GM19035 (cell line): ENCODE measurements around the gene AGR3.

ENCODE experiments used
- ATAC-seq: cut with Tn5 transposase; IDR thresholded peaks from one replicate; pipeline ENCODE4 v1.9.1; 2021; ENCODE audit not compliant: unreplicated experiment

AGR3 gene

DNA sequence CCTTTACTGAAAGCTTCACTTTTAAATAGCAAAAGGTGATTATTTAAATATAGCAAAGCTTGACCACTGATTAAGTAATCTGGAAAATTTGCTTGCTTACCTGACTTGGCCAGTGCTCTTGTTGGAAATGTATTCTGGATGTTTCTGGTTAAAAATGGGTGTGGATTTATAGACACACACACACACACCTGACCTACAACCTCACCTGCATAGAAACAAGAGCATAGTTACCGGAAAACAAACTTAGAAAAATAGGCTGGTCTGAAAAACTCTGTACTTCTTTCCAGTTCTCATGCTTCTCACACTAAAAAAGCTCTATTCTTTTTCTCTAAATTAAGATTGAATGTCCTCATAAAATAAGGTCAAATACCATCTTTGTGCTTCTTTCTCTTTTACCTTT lies at the start of gene AGR3:
Gene AGR3 (minus strand): TSS at position 140 of the 400 bp plus-strand sequence. CDS start 3,365 bp downstream, outside the sequence.
- ATAC-seq, result no peak

DNA sequence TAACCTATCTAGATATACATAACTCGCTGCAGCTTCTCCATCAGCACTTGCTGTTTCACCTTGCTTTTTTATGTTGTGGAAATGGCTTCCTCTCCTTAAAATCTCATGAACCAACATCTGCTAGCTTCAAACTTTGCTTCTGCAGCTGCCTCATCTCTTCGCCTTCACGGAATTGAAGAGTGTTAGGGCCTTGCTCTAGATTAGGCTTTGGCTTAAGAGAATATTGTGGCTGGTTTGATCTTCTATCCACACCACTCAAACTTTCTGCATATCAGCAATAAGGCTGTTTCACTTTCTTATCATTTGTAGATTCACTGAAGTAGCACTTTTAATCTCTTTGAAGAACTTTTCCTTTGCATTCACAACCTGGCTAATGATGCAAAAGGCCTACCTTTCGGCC lies 49.2 kb upstream of the AGR3 start:
- ATAC-seq, result no peak

DNA sequence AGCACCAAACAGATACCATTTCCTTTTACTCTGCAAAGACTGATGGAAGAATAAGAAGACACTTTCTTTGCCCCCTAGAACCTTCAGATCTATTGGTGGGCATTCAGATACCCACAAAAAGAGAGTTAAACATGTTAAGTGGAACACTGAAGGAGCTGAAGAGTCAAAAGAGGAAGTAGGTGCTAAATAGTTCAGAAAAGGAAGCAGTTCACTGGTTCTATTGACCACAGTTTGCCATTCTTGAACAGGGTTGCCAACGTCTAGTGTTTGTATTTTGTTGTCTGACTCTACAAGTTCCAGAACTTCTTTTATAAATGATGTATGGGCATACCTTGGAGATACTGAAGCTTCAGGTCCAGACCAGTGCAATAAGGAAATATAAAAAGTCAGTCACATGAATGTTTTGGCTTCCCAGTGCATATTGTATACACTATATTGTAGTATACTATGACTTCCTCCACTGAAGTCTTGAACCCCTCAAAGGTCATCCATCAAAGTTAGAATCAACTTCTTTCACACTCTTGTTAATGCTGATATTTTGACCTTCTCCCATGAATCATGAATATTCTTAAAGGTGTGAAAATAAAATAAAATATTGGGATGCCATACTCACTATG lies 47.5 kb upstream of the AGR3 start:
- peak; percentile 87 for ATAC-seq

DNA sequence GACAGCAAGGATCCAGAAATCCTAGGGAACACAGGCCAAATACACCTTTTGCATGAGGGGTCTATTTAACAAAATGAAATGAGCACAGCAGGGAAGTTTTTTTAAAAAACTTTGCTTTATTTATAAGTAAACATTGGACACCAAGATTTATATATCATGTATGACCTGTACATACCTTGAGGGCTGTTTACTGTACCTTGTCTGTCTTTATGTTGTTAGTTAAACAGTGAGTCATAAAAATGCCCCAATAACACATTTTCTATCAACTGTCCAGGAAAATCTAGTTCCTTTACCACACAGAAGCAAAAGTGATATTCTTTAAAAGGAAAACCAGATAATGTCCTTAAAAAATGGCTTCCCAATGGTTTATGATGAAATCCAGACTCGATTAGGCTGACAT lies 45.1 kb upstream of the AGR3 start:
- no peak for ATAC-seq

DNA sequence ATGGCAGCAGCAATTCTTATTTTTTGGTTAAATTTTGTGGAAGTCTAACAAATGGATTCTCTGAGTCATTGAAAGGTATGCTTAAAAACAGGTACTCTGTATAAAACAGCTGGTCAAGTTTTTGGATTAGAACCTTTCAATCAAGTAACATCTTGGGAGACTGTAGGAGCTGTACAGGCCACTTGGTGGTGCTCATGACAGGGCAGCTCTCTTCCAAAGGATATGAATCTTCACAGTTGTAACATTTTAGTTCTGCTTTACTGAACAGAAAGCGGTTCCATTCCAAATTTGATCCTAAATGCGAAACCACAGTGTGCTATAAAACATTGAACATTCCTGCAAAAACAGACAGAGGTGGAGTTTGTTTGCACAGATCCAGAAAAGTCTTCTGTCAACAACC lies 44.5 kb upstream of the AGR3 start:
- ATAC-seq, result peak; percentile 52

DNA sequence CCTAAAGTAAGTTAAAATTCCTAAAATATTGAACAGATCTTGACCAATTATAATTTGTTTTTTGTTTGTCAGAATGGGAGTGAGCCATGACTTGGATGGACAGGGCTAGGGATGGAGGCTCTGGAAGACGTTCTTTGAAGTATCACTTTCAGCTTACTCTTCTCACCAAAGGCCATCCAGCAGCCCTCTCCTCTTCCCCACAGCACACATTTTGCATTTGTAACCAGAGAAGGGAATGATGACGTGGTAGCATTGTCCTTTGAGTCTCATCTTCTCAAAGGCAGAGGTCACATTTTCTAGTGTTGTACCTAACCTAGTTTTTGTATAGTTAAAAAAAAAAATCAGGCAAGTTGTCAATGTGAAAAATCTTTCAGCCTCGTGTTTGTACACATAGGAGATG lies 43.8 kb upstream of the AGR3 start:
- no peak for ATAC-seq

DNA sequence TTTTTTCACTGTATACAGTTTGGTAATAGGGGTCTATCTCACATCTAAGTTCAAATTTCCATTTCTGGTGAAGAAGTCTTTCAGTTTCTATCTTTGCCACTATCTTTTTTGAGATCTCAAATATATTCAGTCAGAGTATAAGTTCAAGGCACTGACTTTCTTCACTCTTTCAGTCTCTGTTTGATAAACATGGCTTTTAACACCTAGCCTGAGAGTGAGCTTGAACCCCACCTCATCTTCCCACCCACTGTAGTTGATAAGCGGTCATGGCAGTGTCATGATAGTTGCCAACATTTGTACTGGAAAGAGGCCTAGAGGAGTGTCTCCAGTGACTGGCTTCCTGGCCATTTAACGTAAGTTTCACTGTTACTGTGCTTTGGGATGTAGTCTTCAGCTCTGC lies 41.2 kb upstream of the AGR3 start:
- no peak for ATAC-seq

DNA sequence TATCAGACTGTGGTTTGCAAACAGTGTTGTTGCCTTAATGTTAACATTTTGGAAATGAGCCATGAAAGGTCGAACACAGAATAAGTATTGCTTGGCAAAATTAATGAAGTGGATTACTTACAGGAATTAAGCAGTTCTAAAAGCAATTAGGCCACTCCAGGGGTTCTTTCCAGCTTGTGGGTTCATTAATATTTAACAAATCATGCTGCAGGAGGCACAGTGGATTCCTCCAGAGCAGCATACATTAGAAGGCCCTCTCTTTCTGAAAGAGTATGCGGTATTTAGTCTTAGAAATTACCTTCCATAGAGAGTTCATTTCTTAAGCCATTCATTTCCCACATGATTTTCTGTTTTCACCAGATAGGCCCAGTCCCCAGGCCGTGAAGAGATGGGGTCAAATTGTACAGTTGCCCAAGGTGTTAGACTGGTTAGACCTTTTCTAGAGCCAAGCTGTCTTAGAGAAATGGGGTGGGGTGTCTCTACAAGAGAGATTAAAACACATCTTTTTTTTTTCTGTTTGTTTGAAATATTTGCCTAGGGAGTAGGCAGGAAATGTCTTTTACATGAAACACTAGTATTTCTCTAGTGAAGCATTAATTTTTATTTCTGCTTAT lies 40.0 kb upstream of the AGR3 start:
- ATAC-seq, result no peak

DNA sequence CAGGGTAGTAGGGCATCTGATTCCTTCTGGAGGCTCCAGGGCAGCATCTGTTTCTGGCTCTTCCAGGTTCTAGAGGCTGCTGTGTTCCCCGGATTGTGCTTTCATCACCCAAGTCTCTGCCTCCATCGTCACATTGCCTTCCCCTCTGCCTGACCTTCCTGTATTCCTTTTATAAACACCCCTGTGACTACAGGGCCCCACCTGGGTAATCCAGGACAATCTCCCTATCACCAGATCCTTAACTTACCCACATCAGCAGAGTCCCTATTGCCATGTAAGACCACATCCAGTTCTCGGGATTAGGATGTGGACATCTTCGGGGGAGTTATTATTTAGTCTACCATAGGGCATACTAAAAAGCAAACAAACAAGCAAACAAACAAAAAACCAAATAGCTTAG lies 39.4 kb upstream of the AGR3 start:
- ATAC-seq, result no peak

DNA sequence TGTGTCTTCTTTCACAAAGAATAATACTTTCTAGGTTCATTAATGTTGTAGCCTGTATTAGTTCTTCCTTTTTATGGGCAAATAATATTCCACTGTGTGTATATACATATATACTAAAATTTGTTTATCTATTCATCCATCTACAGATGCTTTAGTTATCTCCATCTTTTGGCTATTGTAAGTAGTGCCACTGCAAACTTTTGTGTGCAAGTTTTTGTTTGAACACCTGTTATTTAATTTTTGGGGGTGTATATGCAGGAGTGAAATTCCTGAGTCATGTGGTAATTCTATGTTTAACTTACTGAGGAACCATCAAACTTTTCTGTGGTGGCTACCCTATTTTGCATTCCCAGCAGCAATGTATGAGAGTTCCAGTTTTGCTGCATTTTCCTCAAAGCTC lies 37.7 kb upstream of the AGR3 start:
- ATAC-seq, result no peak

DNA sequence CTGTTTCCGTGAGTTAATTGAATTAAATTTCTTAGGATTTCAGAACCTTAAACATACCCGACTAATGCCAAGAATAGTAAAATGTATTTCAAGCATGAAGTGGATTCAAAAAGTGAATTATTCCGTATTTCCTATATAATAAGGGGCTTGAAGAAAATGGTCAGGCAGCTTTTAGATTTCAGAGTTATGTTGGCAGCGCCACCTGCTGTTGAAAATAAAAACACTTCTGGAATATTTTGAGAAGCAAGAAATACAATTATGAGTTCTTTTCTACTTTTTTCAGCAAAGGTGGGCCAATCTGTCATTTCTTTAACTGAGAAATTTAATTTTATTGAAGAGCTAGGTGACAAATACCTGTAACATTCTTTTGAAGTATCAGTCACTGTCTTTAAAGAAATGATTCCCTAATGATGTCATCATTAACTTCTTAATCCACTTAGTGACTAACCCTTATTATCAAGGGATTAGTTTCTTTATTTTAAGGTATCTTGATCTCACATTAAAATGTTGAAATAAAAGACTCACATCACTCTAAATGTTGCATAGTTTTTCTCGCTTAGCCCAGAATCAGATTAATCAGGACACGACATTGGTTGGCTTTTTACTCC lies 36.6 kb upstream of the AGR3 start:
- ATAC-seq, result no peak

DNA sequence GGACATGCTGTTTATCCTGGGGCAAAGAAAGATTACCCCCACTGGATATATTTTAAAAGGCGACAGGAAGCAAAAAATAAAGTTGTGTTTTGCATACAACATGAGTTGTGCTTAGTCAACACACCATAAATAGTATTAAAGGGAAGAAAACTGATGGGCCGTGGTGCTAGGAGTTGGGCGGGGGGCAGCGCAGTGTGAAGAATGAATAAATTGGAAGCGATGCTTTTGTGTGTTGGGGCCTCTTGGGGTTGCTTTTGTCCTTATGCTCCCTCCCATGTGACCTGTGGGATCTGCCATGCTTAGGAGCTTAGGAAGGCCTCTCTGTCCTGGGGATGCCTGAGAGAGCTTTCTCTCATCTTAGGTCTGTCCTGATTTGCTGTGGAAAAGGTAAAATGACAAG lies 35.0 kb upstream of the AGR3 start:
- no peak for ATAC-seq

DNA sequence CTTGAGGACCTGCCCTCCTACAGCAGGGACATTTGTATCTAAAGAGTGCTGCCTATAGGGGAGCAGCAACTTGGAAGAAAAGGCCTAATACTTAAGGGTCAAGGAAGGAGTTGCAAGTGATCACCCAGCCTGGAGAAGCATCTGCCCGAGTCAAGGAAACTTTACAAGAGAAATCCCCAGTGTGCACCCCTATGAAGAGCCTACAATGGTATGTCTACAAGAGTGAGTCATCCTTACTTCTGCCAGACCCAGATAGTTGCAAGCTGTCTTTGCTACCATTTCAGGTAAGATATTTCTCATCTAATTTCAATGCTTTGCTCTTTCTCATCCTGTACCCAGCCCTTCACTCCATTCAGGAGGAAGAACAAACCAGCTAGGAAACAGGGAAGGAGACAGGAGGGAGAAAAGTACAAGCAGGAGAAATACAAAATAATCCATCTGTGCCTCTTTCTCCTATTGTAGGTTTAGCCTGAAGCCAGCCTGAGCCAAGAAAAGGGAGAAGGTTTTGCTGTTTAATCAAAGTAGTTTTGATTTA lies 34.4 kb upstream of the AGR3 start:
- ATAC-seq, result no peak

DNA sequence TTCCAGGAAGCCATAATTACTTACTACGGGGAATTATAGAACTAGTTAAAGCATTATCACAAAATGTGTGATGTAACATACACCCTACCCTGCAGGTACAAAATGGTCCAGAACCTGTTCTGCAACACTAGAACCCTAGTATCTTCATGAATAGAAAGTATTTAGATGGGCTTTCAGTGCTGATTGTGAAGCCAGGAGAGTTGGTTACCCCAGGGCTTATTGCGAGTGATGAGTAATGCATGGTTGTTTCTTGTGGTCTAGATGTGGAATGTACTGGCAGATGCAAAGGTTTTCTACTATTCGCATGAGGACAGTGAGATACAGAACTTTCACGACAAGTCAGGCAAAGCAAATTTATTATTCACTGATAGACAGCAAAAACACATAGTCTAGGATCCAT lies 33.6 kb upstream of the AGR3 start:
- ATAC-seq, result no peak

DNA sequence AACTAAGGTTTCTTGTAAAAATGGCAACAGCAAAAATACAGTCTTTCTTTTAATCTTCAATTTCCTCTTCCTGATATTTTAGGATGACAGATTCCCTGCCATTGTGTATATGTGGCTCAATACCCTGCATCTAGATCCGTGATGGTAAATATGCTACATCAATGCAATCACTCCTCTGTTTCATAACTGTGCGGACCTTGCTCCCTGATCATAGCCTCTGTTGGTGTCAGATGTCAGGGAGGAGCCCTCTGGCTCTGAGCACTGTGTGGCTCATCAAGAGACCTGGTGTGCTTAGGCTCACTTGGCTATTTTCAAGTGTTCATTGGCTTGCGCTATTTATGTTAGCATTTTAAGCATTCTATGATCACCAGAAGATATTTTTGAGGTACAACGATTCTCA lies 33.0 kb upstream of the AGR3 start:
- ATAC-seq, result no peak

DNA sequence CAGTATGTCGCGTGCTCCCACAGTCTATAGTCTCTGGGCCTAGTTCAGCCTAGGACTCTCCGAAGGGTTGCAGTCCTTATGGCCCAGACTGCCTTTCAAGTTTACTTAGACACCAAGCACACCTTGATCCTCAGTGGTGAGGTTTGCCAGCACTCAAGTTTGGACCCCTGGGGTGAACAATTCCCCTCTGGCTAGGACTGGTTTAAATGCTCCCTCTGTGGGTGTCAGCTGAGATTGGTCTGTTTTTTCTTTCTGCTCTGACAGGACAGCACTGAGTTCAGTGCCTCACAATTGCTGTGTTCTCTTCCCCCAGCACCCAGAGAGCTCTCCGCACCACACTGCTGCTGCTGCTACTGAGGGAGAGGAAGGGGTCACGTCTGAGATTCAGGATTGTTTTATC lies 31.9 kb upstream of the AGR3 start:
- ATAC-seq, result no peak

DNA sequence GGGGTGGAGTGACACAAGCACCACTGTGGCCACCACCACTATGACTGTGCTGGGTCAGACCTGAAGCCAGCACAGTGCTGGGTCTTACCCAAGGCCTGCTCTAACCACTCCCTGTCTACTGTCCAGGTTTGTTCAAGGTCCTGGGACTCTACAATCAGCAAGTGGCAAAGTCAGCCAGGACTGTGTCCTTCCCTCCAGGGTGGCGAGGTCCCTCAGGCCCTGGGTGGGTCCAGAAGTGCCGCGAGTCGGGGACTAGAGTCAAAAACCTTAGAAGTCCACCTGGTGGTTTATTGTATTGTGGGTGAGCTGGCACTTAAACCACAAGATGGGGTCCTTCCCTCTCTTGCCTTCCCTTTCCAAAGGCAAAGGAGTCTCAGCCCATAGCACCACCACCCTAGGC lies 30.8 kb upstream of the AGR3 start:
- no peak for ATAC-seq

DNA sequence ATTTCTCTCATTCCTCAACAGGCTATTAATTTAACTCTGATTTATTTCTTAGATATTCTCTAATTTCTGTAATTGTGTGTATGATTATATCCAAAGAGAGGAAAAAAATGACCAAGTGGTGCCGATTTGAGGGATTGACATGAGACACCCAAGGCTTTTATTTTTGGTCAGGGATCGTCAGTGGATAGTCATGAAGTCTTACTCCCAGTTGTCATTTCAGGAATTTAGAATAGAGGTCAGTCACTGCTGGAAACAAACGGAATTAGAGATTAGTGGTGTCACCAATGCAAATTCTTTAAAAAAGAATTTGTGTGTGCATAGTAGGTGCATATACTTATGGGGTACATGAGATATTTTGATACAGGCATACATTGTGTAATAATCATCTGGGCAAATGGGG lies 26.8 kb upstream of the AGR3 start:
- no peak for ATAC-seq

DNA sequence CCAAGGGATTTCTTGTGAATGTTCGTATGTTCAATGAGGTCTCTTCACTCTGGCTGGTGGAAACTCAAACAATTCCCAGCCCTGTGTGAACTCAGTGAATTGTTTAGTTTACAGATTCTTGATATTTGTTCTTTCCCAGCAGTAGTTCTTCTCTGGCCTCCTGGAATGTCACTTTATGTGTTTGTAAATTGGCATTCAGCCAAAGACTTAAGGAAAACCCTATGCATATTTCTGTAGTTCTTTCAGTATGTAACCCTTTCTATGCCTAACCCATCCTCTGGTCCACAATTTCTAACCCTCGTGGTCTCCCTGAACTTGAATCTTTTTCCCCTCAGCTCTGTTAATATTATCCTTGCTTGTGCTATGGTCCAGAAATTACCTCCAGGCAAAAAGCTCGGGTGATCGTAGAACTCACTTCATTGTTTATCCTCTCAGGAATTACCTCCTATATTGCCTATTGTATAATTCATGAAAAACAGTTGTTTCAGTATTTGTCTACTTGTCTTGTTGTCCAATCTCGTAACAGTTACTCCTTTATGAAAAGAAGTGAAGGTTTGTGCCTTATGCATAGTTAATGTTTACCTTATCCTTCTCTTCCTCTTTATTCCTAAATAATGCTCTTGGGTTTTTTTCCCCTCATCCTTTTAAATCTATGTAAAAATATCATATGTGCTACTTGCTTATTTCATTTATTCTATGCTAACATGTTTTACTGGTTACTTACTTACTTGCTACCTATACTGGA lies 23.7 kb upstream of the AGR3 start:
- no peak for ATAC-seq

DNA sequence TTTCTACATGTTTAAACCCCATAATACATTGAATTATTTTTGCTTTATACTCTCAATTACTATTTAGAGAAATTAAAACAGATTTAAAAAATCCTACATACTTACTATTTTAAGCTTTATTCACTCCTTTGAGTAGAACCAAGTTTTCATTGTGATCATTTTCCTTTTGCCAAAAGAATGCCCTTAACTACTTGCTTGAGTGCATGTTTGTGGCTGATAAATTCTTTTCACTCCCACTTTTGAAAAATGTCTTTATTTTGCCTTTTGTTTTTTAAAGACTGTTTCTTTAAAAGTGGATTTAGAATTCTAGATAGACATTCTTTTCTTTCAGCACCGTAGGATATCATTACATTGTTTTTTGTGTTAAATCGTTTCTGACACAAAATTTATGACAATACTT lies 22.3 kb upstream of the AGR3 start:
- no peak for ATAC-seq

DNA sequence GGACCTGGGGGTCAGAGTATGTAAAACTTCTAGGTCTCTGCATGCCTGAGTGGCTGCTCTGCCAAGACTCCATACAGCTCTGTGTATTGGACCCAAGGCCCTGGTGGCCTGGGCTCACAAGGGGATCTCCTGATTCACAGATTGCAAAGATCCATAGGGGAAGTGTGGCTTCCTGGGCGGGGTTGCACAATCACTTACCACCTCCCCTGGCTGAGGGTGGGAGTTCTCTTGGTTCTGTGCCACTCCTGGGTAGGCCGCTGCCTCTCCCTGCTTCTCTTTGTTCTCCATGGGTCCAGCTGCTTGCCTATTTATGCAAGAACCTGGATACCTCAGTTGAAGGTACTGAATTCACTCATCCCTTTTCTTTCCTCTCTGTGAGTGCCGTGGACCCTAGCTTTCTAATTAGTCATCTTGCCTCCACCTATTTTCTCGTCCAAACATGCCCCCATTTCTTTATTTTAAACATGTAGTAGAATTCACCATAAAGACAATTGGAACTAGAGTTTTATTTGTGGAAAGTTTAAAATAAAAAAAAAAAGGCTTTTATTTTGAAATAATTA lies 18.5 kb upstream of the AGR3 start:
- no peak for ATAC-seq
